OCI-LY7 (cell line): ENCODE measurements around the gene ELF4.

Experiments
- EZH2phosphoT487 ChIP-seq: fragments of 200-600 bp; sonication (generic); IDR thresholded peaks from 2 replicates; pipeline ENCODE4 v1.6.1; 2018; ENCODE audit warnings: low read depth, borderline replicate concordance, mild to moderate bottlenecking, mixed run types, antibody characterized with exemption, low read length, moderate library complexity, mixed read lengths
- TF ChIP-seq, protein P1 (sequence below): fragments of 200-600 bp; sonication (generic); conservative IDR thresholded peaks from 2 replicates; pipeline ENCODE4 v1.5.1; 2014; ENCODE audit warnings: mild to moderate bottlenecking, antibody characterized with exemption, low read length, moderate library complexity, mixed read lengths

- TF ChIP-seq, protein P1, sequence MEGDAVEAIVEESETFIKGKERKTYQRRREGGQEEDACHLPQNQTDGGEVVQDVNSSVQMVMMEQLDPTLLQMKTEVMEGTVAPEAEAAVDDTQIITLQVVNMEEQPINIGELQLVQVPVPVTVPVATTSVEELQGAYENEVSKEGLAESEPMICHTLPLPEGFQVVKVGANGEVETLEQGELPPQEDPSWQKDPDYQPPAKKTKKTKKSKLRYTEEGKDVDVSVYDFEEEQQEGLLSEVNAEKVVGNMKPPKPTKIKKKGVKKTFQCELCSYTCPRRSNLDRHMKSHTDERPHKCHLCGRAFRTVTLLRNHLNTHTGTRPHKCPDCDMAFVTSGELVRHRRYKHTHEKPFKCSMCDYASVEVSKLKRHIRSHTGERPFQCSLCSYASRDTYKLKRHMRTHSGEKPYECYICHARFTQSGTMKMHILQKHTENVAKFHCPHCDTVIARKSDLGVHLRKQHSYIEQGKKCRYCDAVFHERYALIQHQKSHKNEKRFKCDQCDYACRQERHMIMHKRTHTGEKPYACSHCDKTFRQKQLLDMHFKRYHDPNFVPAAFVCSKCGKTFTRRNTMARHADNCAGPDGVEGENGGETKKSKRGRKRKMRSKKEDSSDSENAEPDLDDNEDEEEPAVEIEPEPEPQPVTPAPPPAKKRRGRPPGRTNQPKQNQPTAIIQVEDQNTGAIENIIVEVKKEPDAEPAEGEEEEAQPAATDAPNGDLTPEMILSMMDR, result no peak
- TF ChIP-seq EZH2phosphoT487, result no peak
Measured at GRCh38 chrX:130066975-130067615, 43.2 kb downstream of the ELF4 start.
